ENCODE results near the gene DLX5.

Gene DLX5

GRCh38 chr7:96989859-96990317 is 34.7 kb downstream of the DLX5 start:
- no peak for DNase-seq

- no peak for DNase-seq
Measured at GRCh38 chr7:96989241-96989858, 35.3 kb downstream of the DLX5 start.

- DNase-seq, result no peak
Measured at GRCh38 chr7:96987719-96988118, 36.9 kb downstream of the DLX5 start.

- no peak for DNase-seq
Measured at GRCh38 chr7:96986901-96987300, 37.7 kb downstream of the DLX5 start.

- no peak for DNase-seq
Measured at GRCh38 chr7:96985992-96986391, 38.6 kb downstream of the DLX5 start.

GRCh38 chr7:96982586-96982985 is 42.0 kb downstream of the DLX5 start:
- no peak for DNase-seq

- no peak for DNase-seq
Measured at GRCh38 chr7:96979551-96980276, 44.9 kb downstream of the DLX5 start.

- no peak for DNase-seq
Measured at GRCh38 chr7:96977445-96977844, 47.2 kb downstream of the DLX5 start.

- no peak for DNase-seq
Measured at GRCh38 chr7:96976106-96976505, 48.5 kb downstream of the DLX5 start.

- DNase-seq, result no peak
Measured at GRCh38 chr7:96973986-96974385, 50.6 kb downstream of the DLX5 start.

- no peak for DNase-seq
Measured at GRCh38 chr7:96970739-96971138, 53.9 kb downstream of the DLX5 start.
